CD14-positive monocyte (primary cell): ENCODE data around the gene PTPN12. TPM values are rescaled to one million over a fixed set of nuclear protein-coding genes. Genes with fewer than 3 reads are reported as not detected.

ENCODE experiments used
- DNase-seq, 3 donors: peaks; one replicate each; pipeline ENCODE4 v3.0.0-alpha.2; 2011 to 2022
- H2AFZ ChIP-seq: 2 replicates; pipeline ENCODE4 v1.6.0; 2012; ENCODE audit warnings: mild to moderate bottlenecking, low read depth, low read length, inconsistent platforms; ENCODE audit not compliant: insufficient read depth, poor library complexity, severe bottlenecking
- H3K27ac ChIP-seq, 2 donors: 1 replicate in 1 of 2; 2 replicates in 1 of 2; pipeline ENCODE4 v1.5.1; 2012 to 2013; ENCODE audit warnings: low read length in 2 of 2, control low read depth in 1 of 2, inconsistent platforms in 1 of 2, low read depth in 1 of 2, mild to moderate bottlenecking in 1 of 2
- H3K27me3 ChIP-seq, 2 donors: one replicate each; pipeline versions ENCODE4 v1.6.0 to v1.6.1; 2011 to 2013; ENCODE audit warnings: low read length in 2 of 2; ENCODE audit not compliant: control insufficient read depth in 2 of 2, insufficient read depth in 2 of 2
- H3K36me3 ChIP-seq, 2 donors: replicated peaks in 1 of 2; 1 replicate in 1 of 2; 2 replicates in 1 of 2; pipeline versions ENCODE4 v1.5.1 to v1.6.1; 2012 to 2013; ENCODE audit warnings: low read length in 2 of 2, control low read depth in 1 of 2, inconsistent platforms in 1 of 2, mild to moderate bottlenecking in 1 of 2; ENCODE audit not compliant: insufficient read depth in 2 of 2, control insufficient read depth in 1 of 2
- H3K4me1 ChIP-seq, 2 donors: 1 replicate in 1 of 2; 2 replicates in 1 of 2; pipeline versions ENCODE4 v1.5.1 to v1.6.1; 2012 to 2013; ENCODE audit warnings: low read length in 2 of 2, control low read depth in 1 of 2, inconsistent platforms in 1 of 2, mild to moderate bottlenecking in 1 of 2, moderate library complexity in 1 of 2; ENCODE audit not compliant: insufficient read depth in 2 of 2, control insufficient read depth in 1 of 2
- H3K4me2 ChIP-seq: replicated peaks from 2 replicates; pipeline ENCODE3; 2012; ENCODE audit warnings: low read length, moderate library complexity, mild to moderate bottlenecking; ENCODE audit not compliant: poor library complexity, severe bottlenecking; ENCODE audit errors: extremely low read depth
- H3K4me3 ChIP-seq, 3 experiments: fragments of 200-600 bp in 1 of 3; sonication (generic) in 1 of 3; replicated peaks in 1 of 3; 1 replicate in 2 of 3; 2 replicates in 1 of 3; pipeline ENCODE4 v1.5.1; 2011 to 2013; ENCODE audit warnings: low read length in 3 of 3, mild to moderate bottlenecking in 3 of 3, control low read depth in 2 of 3, low read depth in 2 of 3, inconsistent platforms in 1 of 3, moderate library complexity in 1 of 3
- H3K79me2 ChIP-seq: 2 replicates; pipeline ENCODE4 v1.6.0; 2012; ENCODE audit warnings: mild to moderate bottlenecking, control low read depth, inconsistent platforms, low read length, moderate library complexity; ENCODE audit not compliant: insufficient read depth
- H3K9ac ChIP-seq: 2 replicates; pipeline ENCODE4 v1.6.0; 2017; ENCODE audit warnings: low read length, mild to moderate bottlenecking; ENCODE audit not compliant: insufficient read depth, poor library complexity, severe bottlenecking
- H3K9me3 ChIP-seq, 2 donors: replicated peaks in 1 of 2; 1 replicate in 1 of 2; 2 replicates in 1 of 2; pipeline versions ENCODE4 v1.5.1 to v1.6.1; 2012 to 2013; ENCODE audit warnings: low read length in 2 of 2, control low read depth in 1 of 2; ENCODE audit not compliant: control insufficient read depth in 1 of 2, insufficient read depth in 1 of 2
- H4K20me1 ChIP-seq: 2 replicates; pipeline ENCODE4 v1.6.0; 2012; ENCODE audit warnings: mild to moderate bottlenecking, low read length, control low read depth, moderate library complexity; ENCODE audit not compliant: insufficient read depth
- H3K27ac Mint-ChIP-seq, 7 donors: one replicate each; pipeline ENCODE4 v1.8.0; 2020; ENCODE audit warnings: mild to moderate bottlenecking in 7 of 7, mixed read lengths in 7 of 7, moderate library complexity in 6 of 7, inconsistent platforms in 2 of 7
- H3K27me3 Mint-ChIP-seq, 3 donors: one replicate each; pipeline ENCODE4 v1.8.0; 2021 to 2022; ENCODE audit warnings: low read depth in 3 of 3, mild to moderate bottlenecking in 3 of 3, mixed read lengths in 3 of 3, moderate library complexity in 3 of 3, inconsistent platforms in 1 of 3
- H3K36me3 Mint-ChIP-seq, 2 donors: one replicate each; pipeline ENCODE4 v1.8.0; 2020; ENCODE audit warnings: mixed read lengths in 2 of 2, inconsistent platforms in 1 of 2, mild to moderate bottlenecking in 1 of 2
- H3K4me1 Mint-ChIP-seq: one replicate; pipeline ENCODE4 v1.8.0; 2020; ENCODE audit warnings: mild to moderate bottlenecking, mixed read lengths
- H3K4me3 Mint-ChIP-seq, 2 donors: one replicate each; pipeline ENCODE4 v1.8.0; 2020; ENCODE audit warnings: mild to moderate bottlenecking in 2 of 2, mixed read lengths in 2 of 2, moderate library complexity in 1 of 2
- H3K9me3 Mint-ChIP-seq, 7 donors: one replicate each; pipeline ENCODE4 v1.8.0; 2020 to 2022; ENCODE audit warnings: mixed read lengths in 7 of 7, mild to moderate bottlenecking in 6 of 7, moderate library complexity in 6 of 7, inconsistent platforms in 2 of 7
- WGBS: methylation state at CpG from one replicate; pipeline ENCODE4 v1.1.5; 2013; ENCODE audit warnings: missing lambda C conversion rate; ENCODE audit not compliant: insufficient coverage; 5-methylcytosine and 5-hydroxymethylcytosine counted together
- intact Hi-C, 2 donors: fragments of 100-400 bp; cut with micrococcal nuclease; formaldehyde crosslinking; loops; one replicate each; pipeline versions ENCODE4 v1.15.0 to v1.15.1; 2023
- polyA plus RNA-seq, 3 donors: library from polyadenylated mRNA; depleted of rRNA in 1 of 3; unstranded in 2 of 3; stranded (reverse) in 1 of 3; fragments of 300-500 nt in 2 of 3; fragments of >200 nt in 1 of 3; fragmentation: Illumina TruSeq in 2 of 3; gene quantifications; 1 replicate in 2 of 3; 2 replicates in 1 of 3; pipeline ENCODE4 v1.2.3, GENCODE V29; 2012 to 2021
- TF ChIP-seq, protein P1 (sequence below): fragments of 200-600 bp; IDR thresholded peaks from one replicate; pipeline ENCODE4 v1.8.0; 2022; ENCODE audit warnings: antibody characterized with exemption, mild to moderate bottlenecking

PTPN12 gene
- polyA plus RNA-seq, 3 donors: 6.6 to 36.7 (median 11.8) TPM

DNA sequence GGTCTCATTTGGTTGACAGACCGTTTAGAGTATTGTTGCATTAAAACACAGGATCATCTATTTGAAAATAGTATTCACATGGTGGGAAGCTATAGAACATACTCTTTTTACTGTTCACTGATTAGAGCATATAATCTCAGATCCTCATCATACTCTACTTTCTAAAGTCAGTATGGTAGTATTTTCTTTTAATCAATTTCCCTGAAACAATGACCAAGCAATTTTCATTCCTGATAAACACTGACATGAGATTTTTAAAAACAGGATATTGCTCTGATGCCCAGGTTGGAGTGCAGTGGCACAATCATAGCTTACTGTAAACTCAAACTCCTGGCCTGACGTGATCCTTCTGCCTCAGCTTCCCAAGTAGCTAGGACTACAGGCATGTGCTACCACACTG lies 63.9 kb downstream of the PTPN12 start:
- Histone ChIP-seq H3K27ac (peak overlapping the region in 1 of 2 donors; percentile 20), H3K79me2 (no peaks in the 10 kb centered on the region), H3K4me1 (no peaks in the 10 kb centered on the region), H3K36me3 (peaks cover 62 to 80% of the 10 kb centered on the region in 2 donors), H3K27me3 (no peaks in the 10 kb centered on the region), H4K20me1 (peaks cover 87% of the 10 kb centered on the region), H3K9ac (no peak overlapping the region), H3K4me2 (no peak overlapping the region), H2AFZ (no peak overlapping the region), H3K4me3 (no peak overlapping the region), H3K9me3 (no peaks in the 10 kb centered on the region)
- peaks cover 0 to 6% (median 0%) of the 10 kb centered on the region in 3 donors for H3K27me3 Mint-ChIP-seq
- TF ChIP-seq, protein P1, sequence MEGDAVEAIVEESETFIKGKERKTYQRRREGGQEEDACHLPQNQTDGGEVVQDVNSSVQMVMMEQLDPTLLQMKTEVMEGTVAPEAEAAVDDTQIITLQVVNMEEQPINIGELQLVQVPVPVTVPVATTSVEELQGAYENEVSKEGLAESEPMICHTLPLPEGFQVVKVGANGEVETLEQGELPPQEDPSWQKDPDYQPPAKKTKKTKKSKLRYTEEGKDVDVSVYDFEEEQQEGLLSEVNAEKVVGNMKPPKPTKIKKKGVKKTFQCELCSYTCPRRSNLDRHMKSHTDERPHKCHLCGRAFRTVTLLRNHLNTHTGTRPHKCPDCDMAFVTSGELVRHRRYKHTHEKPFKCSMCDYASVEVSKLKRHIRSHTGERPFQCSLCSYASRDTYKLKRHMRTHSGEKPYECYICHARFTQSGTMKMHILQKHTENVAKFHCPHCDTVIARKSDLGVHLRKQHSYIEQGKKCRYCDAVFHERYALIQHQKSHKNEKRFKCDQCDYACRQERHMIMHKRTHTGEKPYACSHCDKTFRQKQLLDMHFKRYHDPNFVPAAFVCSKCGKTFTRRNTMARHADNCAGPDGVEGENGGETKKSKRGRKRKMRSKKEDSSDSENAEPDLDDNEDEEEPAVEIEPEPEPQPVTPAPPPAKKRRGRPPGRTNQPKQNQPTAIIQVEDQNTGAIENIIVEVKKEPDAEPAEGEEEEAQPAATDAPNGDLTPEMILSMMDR: no peak
- intact Hi-C loops: no loop called here
- H3K36me3 Mint-ChIP-seq: peaks cover 37 to 75% of the 10 kb centered on the region in 2 donors
- peaks cover 6% of the 10 kb centered on the region for H3K4me1 Mint-ChIP-seq
- WGBS: 60% methylated on average over 1 of the region's 2 CpGs
- no peaks in the 10 kb centered on the region for H3K9me3 Mint-ChIP-seq
- no peak for DNase-seq
- H3K27ac Mint-ChIP-seq: no peak overlapping the region
- H3K4me3 Mint-ChIP-seq: no peak overlapping the region

DNA sequence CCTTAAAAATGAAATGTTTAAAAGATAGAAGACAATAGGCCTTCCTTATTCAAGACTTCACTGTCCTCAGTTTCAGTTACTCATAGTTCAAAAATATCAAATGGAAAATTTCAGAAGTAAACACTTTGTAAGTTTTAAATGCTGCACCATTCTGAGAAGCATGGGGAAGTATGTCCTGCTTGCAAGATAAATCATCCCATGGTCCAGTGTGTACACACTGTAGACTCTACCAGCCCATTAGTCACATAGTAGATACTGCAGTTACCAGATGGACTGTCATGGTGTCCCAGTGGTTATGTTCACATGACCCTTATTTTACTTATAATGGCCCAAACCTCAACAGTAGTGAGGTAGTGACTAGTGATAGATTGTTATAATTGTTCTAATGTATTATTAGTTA lies 69.5 kb downstream of the PTPN12 start:
- Histone ChIP-seq H3K4me3 (no peak overlapping the region), H3K9ac (no peak overlapping the region), H3K36me3 (peaks cover 57 to 80% of the 10 kb centered on the region in 2 donors), H2AFZ (no peak overlapping the region), H3K27ac (peak overlapping the region in 1 of 2 donors; percentile 45), H3K4me1 (no peaks in the 10 kb centered on the region), H3K79me2 (no peaks in the 10 kb centered on the region), H3K27me3 (no peaks in the 10 kb centered on the region), H4K20me1 (peaks cover 76% of the 10 kb centered on the region), H3K4me2 (no peak overlapping the region), H3K9me3 (no peaks in the 10 kb centered on the region)
- H3K9me3 Mint-ChIP-seq: peaks cover 0 to 2% (median 0%) of the 10 kb centered on the region in 7 donors
- peak in 1 of 3 donors; percentile 5 for DNase-seq
- peak overlapping the region in 2 of 7 donors; percentile 8 to 62 for H3K27ac Mint-ChIP-seq
- no peaks in the 10 kb centered on the region for H3K4me1 Mint-ChIP-seq
- intact Hi-C loops: no loop called here
- H3K4me3 Mint-ChIP-seq: no peak overlapping the region
- TF ChIP-seq, protein P1: no peak
- H3K27me3 Mint-ChIP-seq: peaks cover 0 to 3% (median 0%) of the 10 kb centered on the region in 3 donors
- H3K36me3 Mint-ChIP-seq: peaks cover 43 to 79% of the 10 kb centered on the region in 2 donors
